ENCODE results near the gene GAS7. TPM values are rescaled to one million over a fixed set of nuclear protein-coding genes. Genes with fewer than 3 reads are reported as not detected.

GAS7 gene
- total and polyA plus RNA-seq, 9 of the 15 experiments (the other 6 are each of a cell fraction or from before 2014, with no cell fraction given): 0.11 to 0.33 TPM; not detected in 7

- TF ChIP-seq EWSR1 (IDR thresholded peaks at IDR 0.05; ENCODE audit: borderline replicate concordance, low read depth, partially characterized antibody): no peak
- TF ChIP-seq RBM25 (IDR thresholded peaks at IDR 0.05; ENCODE audit: low read depth, low read length, severe bottlenecking): no peak
Observed at GRCh38 chr17:9862949-9863348, 335.5 kb downstream of the GAS7 start (continued).

GRCh38 chr17:9862220-9862619, 336.2 kb downstream of the GAS7 start:
- ATAC-seq (no peak), FAIRE-seq (no peak), DNase-seq (ENCODE audit: extremely low read depth in 1 of 4, low spot score in 3 of 4) (no peak)
- Histone ChIP-seq H3K9me3 (replicated peaks; ENCODE audit: control insufficient read depth, insufficient read depth, low read depth, low read length) (no peaks in the 10 kb centered on the region), H3K4me2 (ENCODE audit: insufficient read depth, low read length) (no peak overlapping the region), H3K9me1 (ENCODE audit: control insufficient read depth, insufficient read depth, low read length) (no peaks in the 10 kb centered on the region), H3K79me2 (ENCODE audit: control insufficient read depth, insufficient read depth, low read length) (no peaks in the 10 kb centered on the region), H3K27me3 (ENCODE audit: control insufficient read depth in 2 of 2, insufficient read depth in 2 of 2, low read length in 2 of 2) (no peaks in the 10 kb centered on the region), H4K20me1 (replicated peaks; ENCODE audit: control insufficient read depth, insufficient read depth, low read length) (no peaks in the 10 kb centered on the region), H3K4me3 (no peak overlapping the region), H3K9ac (ENCODE audit: insufficient read depth in 1 of 2, low read depth in 2 of 2, low read length in 2 of 2) (no peak overlapping the region), H3K36me3 (ENCODE audit: control insufficient read depth, insufficient read depth, low read length) (no peaks in the 10 kb centered on the region), H3K27ac (ENCODE audit: extremely low read depth, low read depth, low read length) (no peak overlapping the region), H2AFZ (ENCODE audit: low read depth, low read length) (no peak overlapping the region), H3K4me1 (replicated peaks in 1 of 2; ENCODE audit: control insufficient read depth in 2 of 2, insufficient read depth in 2 of 2, low read length in 2 of 2) (no peaks in the 10 kb centered on the region)
- BruUV-seq (replicated peaks): no TSS peak
- in situ Hi-C loops (cut with MboI) (no loop called here), intact Hi-C loops (cut with micrococcal nuclease) (no loop called here)
- WGBS (ENCODE audit: insufficient coverage, low coverage, missing lambda C conversion rate): no CpG with 5 or more reads among the region's 1 CpG
- POLR2A ChIA-PET: no interaction called here
- CTCF ChIA-PET (ENCODE audit: low intra/inter-chr PET ratio): no interaction called here
- TF ChIP-seq SOX6 (IDR thresholded peaks at IDR 0.05) (no peak), PRDM10 (IDR thresholded peaks at IDR 0.05; ENCODE audit: partially characterized antibody) (no peak), ZNF174 (CRISPR knock-in tag; IDR thresholded peaks at IDR 0.05) (no peak), YY1 (IDR thresholded peaks at IDR 0.05; ENCODE audit: borderline replicate concordance in 1 of 3, control insufficient read depth in 1 of 3, extremely low read depth in 1 of 3, insufficient read depth in 3 of 3, insufficient read length in 1 of 3, insufficient replicate concordance in 2 of 3, low read depth in 1 of 3, low read length in 2 of 3) (no peak), ATF7 (IDR thresholded peaks at IDR 0.05) (no peak), POLR2AphosphoS5 (IDR thresholded peaks at IDR 0.05; ENCODE audit: control insufficient read depth, insufficient read depth, low read depth, low read length) (no peak), EWSR1 (IDR thresholded peaks at IDR 0.05; ENCODE audit: borderline replicate concordance, low read depth, partially characterized antibody) (no peak), CXXC5 (CRISPR knock-in tag; IDR thresholded peaks at IDR 0.05) (no peak), BRF1 (IDR thresholded peaks at IDR 0.05; ENCODE audit: borderline replicate concordance, extremely low read depth, insufficient read length) (no peak), ZNF518B (CRISPR knock-in tag; IDR thresholded peaks at IDR 0.05) (no peak), CC2D1A (IDR thresholded peaks at IDR 0.05) (no peak)
